Measurements from ENCODE around the gene FOXM1.

Gene FOXM1

GRCh38 chr12:2829275-2829674 is 47.7 kb downstream of the FOXM1 start:
- TF ChIP-seq CTCF (conservative IDR thresholded peaks at IDR 0.05; ENCODE audit: low read length), result no peak
- H3K4me3 ChIP-seq (ENCODE audit: low read length), result no peak overlapping the region
- no peak for DNase-seq (ENCODE audit: low read depth)

- no peak for DNase-seq (ENCODE audit: low read depth)
- H3K4me3 ChIP-seq (ENCODE audit: low read length), result no peak overlapping the region
- no peak for TF ChIP-seq CTCF (conservative IDR thresholded peaks at IDR 0.05; ENCODE audit: low read length)
Observed at GRCh38 chr12:2826721-2827515, 50.1 kb downstream of the FOXM1 start.

- no peak for TF ChIP-seq CTCF (conservative IDR thresholded peaks at IDR 0.05; ENCODE audit: low read length)
- no peak overlapping the region for H3K4me3 ChIP-seq (ENCODE audit: low read length)
- DNase-seq (ENCODE audit: low read depth), result no peak
Observed at GRCh38 chr12:2826036-2826435, 50.9 kb downstream of the FOXM1 start.

- H3K4me3 ChIP-seq (ENCODE audit: low read length), result no peak overlapping the region
- no peak for DNase-seq (ENCODE audit: low read depth)
- no peak for TF ChIP-seq CTCF (conservative IDR thresholded peaks at IDR 0.05; ENCODE audit: low read length)
Observed at GRCh38 chr12:2825132-2825531, 51.8 kb downstream of the FOXM1 start.

- DNase-seq (ENCODE audit: low read depth), result no peak
- H3K4me3 ChIP-seq (ENCODE audit: low read length), result no peak overlapping the region
- no peak for TF ChIP-seq CTCF (conservative IDR thresholded peaks at IDR 0.05; ENCODE audit: low read length)
Observed at GRCh38 chr12:2824541-2824940, 52.4 kb downstream of the FOXM1 start.

GRCh38 chr12:2823483-2823882 is 53.5 kb downstream of the FOXM1 start:
- H3K4me3 ChIP-seq (ENCODE audit: low read length), result no peak overlapping the region
- no peak for TF ChIP-seq CTCF (conservative IDR thresholded peaks at IDR 0.05; ENCODE audit: low read length)
- no peak for DNase-seq (ENCODE audit: low read depth)

- no peak for DNase-seq (ENCODE audit: low read depth)
- no peak for TF ChIP-seq CTCF (conservative IDR thresholded peaks at IDR 0.05; ENCODE audit: low read length)
- no peak overlapping the region for H3K4me3 ChIP-seq (ENCODE audit: low read length)
Observed at GRCh38 chr12:2820432-2820831, 56.5 kb downstream of the FOXM1 start.

Measured in AG10803 (cell line).